Panc1 (cell line): ENCODE data around the gene ZC3H7B.

Experiments
- CTCF ChIP-seq: fragments of 450-650 bp; IDR thresholded peaks from 2 replicates; pipeline ENCODE4 v1.5.1; 2017; ENCODE audit warnings: mild to moderate bottlenecking
- POLR2AphosphoS5 ChIP-seq: IDR thresholded peaks from 2 replicates; pipeline ENCODE4 v1.6.1; 2012; ENCODE audit warnings: mild to moderate bottlenecking, low read depth, low read length, moderate library complexity
- REST ChIP-seq, 2 experiments: IDR thresholded peaks; 2 replicates each; pipeline ENCODE4 v1.6.1; 2011 to 2012; ENCODE audit warnings: low read depth in 2 of 2, control low read depth in 1 of 2, low read length in 1 of 2, mild to moderate bottlenecking in 1 of 2, moderate library complexity in 1 of 2; ENCODE audit not compliant: insufficient read depth in 1 of 2
- TCF7L2 ChIP-seq: IDR thresholded peaks from 2 replicates; pipeline ENCODE4 v1.6.1; 2011; ENCODE audit warnings: mild to moderate bottlenecking, low read depth, low read length, inconsistent platforms

- TF ChIP-seq REST (IDR thresholded peaks at IDR 0.05; ENCODE audit: insufficient read depth in 1 of 2, low read depth in 2 of 2, low read length in 1 of 2) (no peak), CTCF (no peak), TCF7L2 (no peak), POLR2AphosphoS5 (no peak)
Observed at GRCh38 chr22:41377846-41378245, 76.5 kb downstream of the ZC3H7B start.
